KMS-11 (cell line): Measurements from ENCODE around the gene SPEM2.

Experiments
- H2AFZ ChIP-seq: fragments of 200-600 bp; sonication (generic); 2 replicates; pipeline ENCODE4 v1.6.1; 2016; ENCODE audit warnings: antibody characterized with exemption, mixed run types, low read depth
- H3K27ac ChIP-seq: fragments of 200-600 bp; sonication (generic); 2 replicates; pipeline ENCODE4 v1.6.1; 2016; ENCODE audit warnings: mild to moderate bottlenecking, mixed run types
- H3K27me3 ChIP-seq: fragments of 200-600 bp; sonication (generic); 2 replicates; pipeline ENCODE4 v1.6.1; 2017; ENCODE audit warnings: mild to moderate bottlenecking, low read depth, mixed run types, moderate library complexity; ENCODE audit not compliant: insufficient read depth
- H3K36me3 ChIP-seq: fragments of 200-600 bp; sonication (generic); 2 replicates; pipeline ENCODE4 v1.6.1; 2017; ENCODE audit warnings: mild to moderate bottlenecking, mixed run types; ENCODE audit not compliant: insufficient read depth
- H3K4me1 ChIP-seq: fragments of 200-600 bp; sonication (generic); 2 replicates; pipeline ENCODE4 v1.6.1; 2016; ENCODE audit warnings: mild to moderate bottlenecking, low read depth, mixed run types; ENCODE audit not compliant: poor library complexity, severe bottlenecking
- H3K4me2 ChIP-seq: fragments of 200-600 bp; sonication (generic); 2 replicates; pipeline ENCODE4 v1.7.0; 2016; ENCODE audit warnings: mild to moderate bottlenecking, mixed run types
- H3K4me3 ChIP-seq: fragments of 200-600 bp; sonication (generic); IDR thresholded peaks from 2 replicates; pipeline ENCODE4 v1.6.1; 2017; ENCODE audit warnings: low read depth, low read length, mixed read lengths; ENCODE audit not compliant: insufficient read depth
- H3K79me2 ChIP-seq: fragments of 200-600 bp; sonication (generic); 2 replicates; pipeline ENCODE4 v1.6.1; 2016; ENCODE audit warnings: low read depth, mixed run types; ENCODE audit not compliant: insufficient read depth
- H3K9ac ChIP-seq: fragments of 200-600 bp; sonication (generic); 2 replicates; pipeline ENCODE4 v1.6.1; 2016; ENCODE audit warnings: mild to moderate bottlenecking, mixed run types
- H4K20me1 ChIP-seq: fragments of 200-600 bp; sonication (generic); 2 replicates; pipeline ENCODE4 v1.6.1; 2016; ENCODE audit warnings: mild to moderate bottlenecking, mixed run types; ENCODE audit not compliant: insufficient read depth
- TF ChIP-seq, protein P1 (sequence below): fragments of 200-600 bp; sonication (generic); conservative IDR thresholded peaks from 2 replicates; pipeline ENCODE4 v1.6.1; 2017; ENCODE audit warnings: low read depth, mild to moderate bottlenecking, antibody characterized with exemption, low read length, moderate library complexity, mixed read lengths

SPEM2 gene

GRCh38 chr17:7382901-7383300 is 42.5 kb upstream of the SPEM2 start:
- Histone ChIP-seq H3K79me2 (no peaks in the 10 kb centered on the region), H3K9ac (no peak overlapping the region), H3K36me3 (no peaks in the 10 kb centered on the region), H3K4me2 (no peak overlapping the region), H3K27me3 (no peaks in the 10 kb centered on the region), H3K4me1 (no peaks in the 10 kb centered on the region), H2AFZ (no peak overlapping the region), H3K4me3 (no peak overlapping the region), H4K20me1 (no peaks in the 10 kb centered on the region), H3K27ac (no peak overlapping the region)
- TF ChIP-seq, protein P1, sequence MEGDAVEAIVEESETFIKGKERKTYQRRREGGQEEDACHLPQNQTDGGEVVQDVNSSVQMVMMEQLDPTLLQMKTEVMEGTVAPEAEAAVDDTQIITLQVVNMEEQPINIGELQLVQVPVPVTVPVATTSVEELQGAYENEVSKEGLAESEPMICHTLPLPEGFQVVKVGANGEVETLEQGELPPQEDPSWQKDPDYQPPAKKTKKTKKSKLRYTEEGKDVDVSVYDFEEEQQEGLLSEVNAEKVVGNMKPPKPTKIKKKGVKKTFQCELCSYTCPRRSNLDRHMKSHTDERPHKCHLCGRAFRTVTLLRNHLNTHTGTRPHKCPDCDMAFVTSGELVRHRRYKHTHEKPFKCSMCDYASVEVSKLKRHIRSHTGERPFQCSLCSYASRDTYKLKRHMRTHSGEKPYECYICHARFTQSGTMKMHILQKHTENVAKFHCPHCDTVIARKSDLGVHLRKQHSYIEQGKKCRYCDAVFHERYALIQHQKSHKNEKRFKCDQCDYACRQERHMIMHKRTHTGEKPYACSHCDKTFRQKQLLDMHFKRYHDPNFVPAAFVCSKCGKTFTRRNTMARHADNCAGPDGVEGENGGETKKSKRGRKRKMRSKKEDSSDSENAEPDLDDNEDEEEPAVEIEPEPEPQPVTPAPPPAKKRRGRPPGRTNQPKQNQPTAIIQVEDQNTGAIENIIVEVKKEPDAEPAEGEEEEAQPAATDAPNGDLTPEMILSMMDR: no peak

DNA sequence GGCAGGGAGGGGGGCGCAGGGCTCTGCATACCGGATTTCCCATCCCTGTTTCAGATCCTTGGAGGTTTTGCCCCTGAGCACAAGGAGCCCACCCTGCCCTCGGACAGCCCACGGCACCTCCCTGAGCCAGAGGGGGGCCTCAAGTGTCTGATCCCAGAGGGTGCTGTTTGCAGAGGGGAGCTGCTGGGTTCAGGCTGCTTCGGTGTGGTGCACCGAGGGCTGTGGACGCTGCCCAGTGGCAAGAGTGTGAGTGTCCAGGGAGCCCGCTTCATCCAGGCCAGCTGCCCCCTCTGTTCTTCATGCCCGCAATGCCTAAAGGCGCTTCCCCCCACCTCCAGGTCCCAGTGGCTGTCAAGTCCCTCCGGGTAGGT is 42.1 kb upstream of the SPEM2 start:
- Histone ChIP-seq H3K27me3 (no peaks in the 10 kb centered on the region), H3K36me3 (no peaks in the 10 kb centered on the region), H3K4me1 (no peaks in the 10 kb centered on the region), H4K20me1 (no peaks in the 10 kb centered on the region), H3K79me2 (no peaks in the 10 kb centered on the region), H2AFZ (no peak overlapping the region), H3K4me2 (no peak overlapping the region), H3K9ac (no peak overlapping the region), H3K4me3 (no peak overlapping the region), H3K27ac (no peak overlapping the region)
- TF ChIP-seq, protein P1: no peak

- Histone ChIP-seq H3K27ac (no peak overlapping the region), H3K4me1 (no peaks in the 10 kb centered on the region), H2AFZ (no peak overlapping the region), H3K4me2 (0 out of 2 replicates have a peak overlapping the region, but pooled peaks have one; percentile 21), H3K27me3 (no peaks in the 10 kb centered on the region), H4K20me1 (no peaks in the 10 kb centered on the region), H3K36me3 (no peaks in the 10 kb centered on the region), H3K79me2 (no peaks in the 10 kb centered on the region), H3K9ac (peak overlapping the region; percentile 27; the same call in 1 of the 2 replicates), H3K4me3 (no peak overlapping the region)
- TF ChIP-seq, protein P1: no peak
Observed at GRCh38 chr17:7383742-7384488, 41.5 kb upstream of the SPEM2 start.

DNA sequence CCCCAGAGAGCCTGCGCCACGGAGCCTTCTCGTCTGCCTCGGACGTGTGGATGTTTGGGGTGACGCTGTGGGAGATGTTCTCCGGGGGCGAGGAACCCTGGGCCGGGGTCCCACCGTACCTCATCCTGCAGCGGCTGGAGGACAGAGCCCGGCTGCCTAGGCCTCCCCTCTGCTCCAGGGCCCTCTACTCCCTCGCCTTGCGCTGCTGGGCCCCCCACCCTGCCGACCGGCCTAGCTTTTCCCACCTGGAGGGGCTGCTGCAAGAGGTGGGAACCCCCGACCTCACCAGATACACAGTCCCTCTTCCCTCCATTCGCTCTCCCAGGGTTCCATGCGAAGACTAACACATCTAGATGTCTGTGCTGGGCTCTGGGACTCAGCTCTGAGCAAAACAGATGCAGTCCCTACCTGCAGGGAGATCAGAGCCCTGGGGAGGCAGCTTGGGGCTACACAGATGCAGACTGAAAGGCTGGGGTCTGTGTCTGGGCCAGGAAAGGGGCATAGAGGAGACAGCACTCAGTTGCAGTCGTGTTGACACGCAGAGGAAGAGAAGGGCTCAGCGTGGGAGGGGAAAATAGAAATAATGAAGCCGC is 40.8 kb upstream of the SPEM2 start:
- no peak overlapping the region for H2AFZ ChIP-seq

More for the DNA sequence above, 40.8 kb upstream of the SPEM2 start:
- H3K27ac ChIP-seq: no peak overlapping the region
- no peaks in the 10 kb centered on the region for H3K4me1 ChIP-seq
- H3K4me2 ChIP-seq: peak overlapping the region; percentile 21; the same call in 1 of the 2 replicates
- no peaks in the 10 kb centered on the region for H4K20me1 ChIP-seq
- no peaks in the 10 kb centered on the region for H3K36me3 ChIP-seq
- no peaks in the 10 kb centered on the region for H3K79me2 ChIP-seq
- H3K4me3 ChIP-seq: no peak overlapping the region
- TF ChIP-seq, protein P1: no peak
- H3K27me3 ChIP-seq: no peaks in the 10 kb centered on the region
- peak overlapping the region; percentile 27; the same call in 1 of the 2 replicates for H3K9ac ChIP-seq
